PC-3 (cell line): Measurements from ENCODE around the gene NDUFB10.

Experiments
- CTCF ChIP-seq: fragments of 300-600 bp; sonication (generic); conservative IDR thresholded peaks from 2 replicates; pipeline ENCODE4 v1.5.1; 2017; ENCODE audit warnings: antibody characterized with exemption, low read depth, mild to moderate bottlenecking, low read length
- EZH2 ChIP-seq: fragments of 300-600 bp; sonication (generic); IDR thresholded peaks from one replicate; pipeline ENCODE4 v1.6.1; 2017; ENCODE audit warnings: antibody characterized with exemption, mild to moderate bottlenecking, low read length; ENCODE audit not compliant: unreplicated experiment
- EZH2phosphoT487 ChIP-seq: fragments of 300-600 bp; sonication (generic); IDR thresholded peaks from 2 replicates; pipeline ENCODE4 v1.6.1; 2018; ENCODE audit warnings: mild to moderate bottlenecking, antibody characterized with exemption, low read length, borderline replicate concordance

- TF ChIP-seq EZH2phosphoT487: no peak
- TF ChIP-seq CTCF: no peak
- no peak for TF ChIP-seq EZH2
Observed at GRCh38 chr16:1924095-1924494, 35.2 kb upstream of the NDUFB10 start.
